Measurements from ENCODE around the gene PPP1R14C. TPM values are rescaled to one million over a fixed set of nuclear protein-coding genes. Genes with fewer than 3 reads are reported as not detected.

The PPP1R14C gene
- polyA plus RNA-seq, 2 of the 4 experiments (the other 2 are of a cell fraction) = 0.34 to 0.43 TPM

DNA sequence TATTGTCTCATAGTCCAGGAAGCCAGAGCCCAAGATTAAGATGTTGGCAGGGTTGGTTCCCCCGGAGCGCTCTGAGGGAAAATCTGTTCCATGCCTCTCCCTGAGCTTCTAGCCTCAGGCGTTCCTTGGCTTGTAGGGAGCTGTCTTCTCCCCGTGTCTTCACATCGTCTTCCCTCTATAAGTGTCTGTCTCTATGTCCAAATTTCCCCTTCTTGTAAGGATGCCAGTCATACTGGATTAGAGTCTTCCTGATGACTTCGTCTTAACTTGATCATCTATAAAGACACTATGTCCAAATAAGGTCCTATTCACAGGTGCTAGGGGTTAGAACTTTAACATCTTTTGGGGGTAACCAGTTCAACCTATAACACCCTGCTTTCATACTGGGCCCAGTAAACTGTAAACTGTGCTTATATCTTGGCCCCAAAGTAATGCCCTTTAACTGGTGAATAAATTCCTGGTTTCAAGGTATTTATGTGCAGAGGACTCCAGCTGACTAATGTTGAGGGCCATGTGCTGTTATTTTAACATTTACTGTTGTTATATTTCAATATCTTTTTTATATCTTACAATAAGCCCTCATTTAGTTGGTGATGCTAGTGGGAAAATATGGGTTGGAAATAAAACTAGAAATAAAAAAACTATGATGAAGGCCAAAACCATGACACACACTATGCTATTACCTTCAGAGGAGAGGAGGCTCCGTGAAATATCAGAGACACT, 124.3 kb downstream of the PPP1R14C start:
- Histone ChIP-seq H3K4me2 (no peak overlapping the region), H3K4me3 (no peak overlapping the region), H3K9me3 (no peaks in the 10 kb centered on the region), H3K4me1 (peaks cover 15% of the 10 kb centered on the region), H3K27ac (no peak overlapping the region)
- WGBS (ENCODE audit: missing lambda C conversion rate) = 76% methylated on average over 7 of the region's 7 CpGs
- no peak for DNase-seq (ENCODE audit: low read depth in 1 of 2, low spot score in 1 of 2)
- TF ChIP-seq NR3C1 (IDR thresholded peaks at IDR 0.05) (no peak), ESRRA (IDR thresholded peaks at IDR 0.05; ENCODE audit: borderline replicate concordance, low read length) (no peak)
- no peak for FAIRE-seq
- CTCF ChIA-PET = no interaction called here
- POLR2A ChIA-PET = no interaction called here
- no peak for ATAC-seq

DNA sequence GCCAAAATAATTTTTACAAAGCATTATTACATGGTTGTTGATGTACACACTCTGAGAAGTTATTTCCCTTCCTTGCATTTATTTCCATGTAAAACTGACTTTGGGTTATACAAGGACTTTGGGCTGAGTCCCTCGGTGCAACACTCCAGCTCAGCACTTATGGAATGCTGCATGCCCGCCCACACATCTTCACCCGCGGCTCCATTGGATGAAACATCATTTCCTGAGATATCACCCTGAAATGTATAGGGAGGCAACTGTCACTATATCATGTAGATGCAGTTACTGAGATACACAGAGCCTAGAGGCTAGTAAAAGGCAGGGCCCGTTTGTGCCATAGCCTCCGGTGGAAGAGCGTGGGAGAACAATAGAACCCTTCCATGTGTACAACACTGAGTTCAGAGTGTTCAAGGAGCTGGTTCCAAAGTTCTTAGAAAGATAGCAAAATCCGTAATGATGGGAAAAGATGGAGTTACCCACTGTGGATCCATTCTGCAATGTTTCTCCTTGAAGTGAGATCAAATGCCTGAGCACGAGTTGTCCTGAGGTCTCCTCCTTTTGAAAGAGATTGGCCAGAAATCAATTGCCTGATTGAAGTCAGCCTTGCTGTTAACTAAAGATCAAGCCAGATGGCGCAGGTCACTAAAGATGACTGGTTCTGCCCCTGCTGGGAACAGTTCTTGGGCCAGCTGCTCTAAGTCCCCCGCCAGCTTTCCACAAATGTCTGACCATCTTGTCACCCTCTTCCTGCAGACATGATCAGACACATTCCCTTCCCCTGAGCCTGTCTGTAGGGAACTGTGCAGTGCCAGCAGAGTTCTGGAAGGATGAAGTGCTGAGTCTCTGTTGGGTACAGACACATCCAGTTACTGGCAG, 125.1 kb downstream of the PPP1R14C start:
- H3K27ac ChIP-seq = peak overlapping the region in 1 of 2 experiments; percentile 8; a peak in 2 of 6 replicates
- TF ChIP-seq KDM1A (IDR thresholded peaks at IDR 0.05; ENCODE audit: low read depth) (no peak), FOXS1 (CRISPR knock-in tag; IDR thresholded peaks at IDR 0.05) (no peak), SREBF2 (IDR thresholded peaks at IDR 0.05) (no peak), RARB (CRISPR knock-in tag; IDR thresholded peaks at IDR 0.05) (no peak), CHD4 (IDR thresholded peaks at IDR 0.05; ENCODE audit: borderline replicate concordance) (no peak), MAFK (IDR thresholded peaks at IDR 0.05; ENCODE audit: partially characterized antibody) (no peak), POLR2AphosphoS2 (conservative IDR thresholded peaks at IDR 0.05; ENCODE audit: low read length) (no peak), JUNB (IDR thresholded peaks at IDR 0.05) (no peak)
- TF ChIP-seq, protein P1, sequence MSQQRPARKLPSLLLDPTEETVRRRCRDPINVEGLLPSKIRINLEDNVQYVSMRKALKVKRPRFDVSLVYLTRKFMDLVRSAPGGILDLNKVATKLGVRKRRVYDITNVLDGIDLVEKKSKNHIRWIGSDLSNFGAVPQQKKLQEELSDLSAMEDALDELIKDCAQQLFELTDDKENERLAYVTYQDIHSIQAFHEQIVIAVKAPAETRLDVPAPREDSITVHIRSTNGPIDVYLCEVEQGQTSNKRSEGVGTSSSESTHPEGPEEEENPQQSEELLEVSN (IDR thresholded peaks at IDR 0.05; ENCODE audit: borderline replicate concordance, low read depth) = no peak
- TF ChIP-seq, protein P2, sequence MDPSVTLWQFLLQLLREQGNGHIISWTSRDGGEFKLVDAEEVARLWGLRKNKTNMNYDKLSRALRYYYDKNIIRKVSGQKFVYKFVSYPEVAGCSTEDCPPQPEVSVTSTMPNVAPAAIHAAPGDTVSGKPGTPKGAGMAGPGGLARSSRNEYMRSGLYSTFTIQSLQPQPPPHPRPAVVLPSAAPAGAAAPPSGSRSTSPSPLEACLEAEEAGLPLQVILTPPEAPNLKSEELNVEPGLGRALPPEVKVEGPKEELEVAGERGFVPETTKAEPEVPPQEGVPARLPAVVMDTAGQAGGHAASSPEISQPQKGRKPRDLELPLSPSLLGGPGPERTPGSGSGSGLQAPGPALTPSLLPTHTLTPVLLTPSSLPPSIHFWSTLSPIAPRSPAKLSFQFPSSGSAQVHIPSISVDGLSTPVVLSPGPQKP (IDR thresholded peaks at IDR 0.05; ENCODE audit: low read depth, low read length) = no peak
- WGBS (ENCODE audit: missing lambda C conversion rate) = 65% methylated on average over 11 of the region's 11 CpGs
- FAIRE-seq (no peak), DNase-seq (ENCODE audit: low read depth in 1 of 2, low spot score in 1 of 2) (no peak), ATAC-seq (no peak)
- no peak overlapping the region for H3K4me3 ChIP-seq
- POLR2A ChIA-PET = no interaction called here
- no peak overlapping the region for H3K4me2 ChIP-seq
- H3K9me3 ChIP-seq = no peaks in the 10 kb centered on the region
- peaks cover 15% of the 10 kb centered on the region for H3K4me1 ChIP-seq
- CTCF ChIA-PET = no interaction called here

DNA sequence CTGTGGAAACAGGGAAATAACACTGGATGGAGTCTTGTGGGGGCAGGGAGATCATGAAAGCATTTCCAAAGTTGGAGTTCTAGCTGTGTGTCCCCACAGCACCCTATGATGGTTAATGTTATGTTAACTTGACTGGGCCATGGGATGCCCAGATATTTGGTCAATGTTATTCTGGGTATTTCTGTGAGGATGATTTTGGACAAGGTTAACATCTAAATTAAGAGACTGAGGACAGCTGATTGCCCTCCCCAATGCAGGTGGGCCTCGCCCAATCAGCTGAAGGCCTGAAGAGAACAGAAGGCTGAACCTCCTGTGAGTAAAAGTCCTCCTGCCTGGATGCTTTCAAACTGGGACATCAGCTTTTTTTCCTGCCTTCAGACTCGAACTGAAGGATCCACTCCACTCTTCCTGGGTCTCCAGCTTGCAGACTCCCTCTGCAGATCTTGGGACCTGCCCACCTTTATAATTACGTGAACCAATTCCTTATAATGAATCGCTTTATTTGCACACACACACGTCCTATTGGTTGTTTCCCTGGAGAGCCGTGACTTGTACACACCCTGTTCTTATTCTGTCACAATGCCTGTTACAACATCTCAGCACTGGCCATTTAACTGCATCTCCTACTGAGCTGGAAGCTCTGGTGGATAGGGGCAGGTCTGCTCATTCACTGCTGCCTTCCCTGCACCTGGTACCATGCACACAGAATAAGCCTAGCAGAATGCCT, 126.4 kb downstream of the PPP1R14C start:
- peak overlapping the region; percentile 36; the same call in 2 of the 3 replicates for H3K4me2 ChIP-seq
- ChIA-PET CTCF (interaction anchor here (0.6 to 1.5 kb wide), 2 partner anchors 161 to 188 kb away, joined by 4 to 5 read pairs; no protein-coding TSS in a partner anchor), POLR2A (no interaction called here)
- DNase-seq (ENCODE audit: low read depth in 1 of 2, low spot score in 1 of 2) = no peak
- no peaks in the 10 kb centered on the region for H3K9me3 ChIP-seq
- H3K4me1 ChIP-seq = peaks cover 15% of the 10 kb centered on the region
- 46% methylated on average over 6 of the region's 6 CpGs for WGBS (ENCODE audit: missing lambda C conversion rate)
- peak overlapping the region; percentile 33 to 46; a peak in 3 of 6 replicates for H3K27ac ChIP-seq
- no peak for ATAC-seq
- no peak for TF ChIP-seq SREBF2 (IDR thresholded peaks at IDR 0.05)
- TF ChIP-seq, protein P3, sequence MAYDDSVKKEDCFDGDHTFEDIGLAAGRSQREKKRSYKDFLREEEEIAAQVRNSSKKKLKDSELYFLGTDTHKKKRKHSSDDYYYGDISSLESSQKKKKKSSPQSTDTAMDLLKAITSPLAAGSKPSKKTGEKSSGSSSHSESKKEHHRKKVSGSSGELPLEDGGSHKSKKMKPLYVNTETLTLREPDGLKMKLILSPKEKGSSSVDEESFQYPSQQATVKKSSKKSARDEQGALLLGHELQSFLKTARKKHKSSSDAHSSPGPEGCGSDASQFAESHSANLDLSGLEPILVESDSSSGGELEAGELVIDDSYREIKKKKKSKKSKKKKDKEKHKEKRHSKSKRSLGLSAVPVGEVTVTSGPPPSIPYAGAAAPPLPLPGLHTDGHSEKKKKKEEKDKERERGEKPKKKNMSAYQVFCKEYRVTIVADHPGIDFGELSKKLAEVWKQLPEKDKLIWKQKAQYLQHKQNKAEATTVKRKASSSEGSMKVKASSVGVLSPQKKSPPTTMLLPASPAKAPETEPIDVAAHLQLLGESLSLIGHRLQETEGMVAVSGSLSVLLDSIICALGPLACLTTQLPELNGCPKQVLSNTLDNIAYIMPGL (CRISPR knock-in tag; IDR thresholded peaks at IDR 0.05; ENCODE audit: borderline replicate concordance) = no peak
- TF ChIP-seq RCOR1 (IDR thresholded peaks at IDR 0.05; ENCODE audit: low read depth, low read length) = no peak
- TF ChIP-seq HDAC2 (IDR thresholded peaks at IDR 0.05) = no peak
- TF ChIP-seq CHD2 (IDR thresholded peaks at IDR 0.05; ENCODE audit: low read length, partially characterized antibody) = no peak
- H3K4me3 ChIP-seq = no peak overlapping the region
- FAIRE-seq = no peak
